ENCODE results near the gene SEMA5B. TPM values are rescaled to one million over a fixed set of nuclear protein-coding genes. Genes with fewer than 3 reads are reported as not detected.

The SEMA5B gene
- polyA plus RNA-seq, 1 experiment: not detected

DNA sequence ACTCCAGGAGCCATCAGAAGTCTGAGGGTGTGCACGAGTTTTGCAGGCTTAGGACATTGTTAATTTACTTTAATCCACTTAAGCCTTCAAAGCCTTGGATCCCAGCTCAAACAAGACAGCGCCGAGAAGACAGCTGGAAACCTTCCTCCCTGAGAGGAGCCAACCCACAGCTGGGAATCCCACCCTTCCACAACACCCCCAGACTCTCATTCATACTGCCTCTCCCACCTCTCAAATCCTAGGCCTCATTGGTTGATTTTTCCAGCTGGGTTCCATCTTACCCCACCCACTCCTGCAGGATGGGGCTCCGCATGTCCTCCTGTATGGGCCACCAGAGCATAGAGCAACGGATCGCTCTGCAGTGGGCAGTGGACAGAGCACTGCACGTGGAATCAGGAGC is 80.4 kb downstream of the SEMA5B start:
- POLR2A ChIA-PET: no interaction called here
- TF ChIP-seq, protein P1, sequence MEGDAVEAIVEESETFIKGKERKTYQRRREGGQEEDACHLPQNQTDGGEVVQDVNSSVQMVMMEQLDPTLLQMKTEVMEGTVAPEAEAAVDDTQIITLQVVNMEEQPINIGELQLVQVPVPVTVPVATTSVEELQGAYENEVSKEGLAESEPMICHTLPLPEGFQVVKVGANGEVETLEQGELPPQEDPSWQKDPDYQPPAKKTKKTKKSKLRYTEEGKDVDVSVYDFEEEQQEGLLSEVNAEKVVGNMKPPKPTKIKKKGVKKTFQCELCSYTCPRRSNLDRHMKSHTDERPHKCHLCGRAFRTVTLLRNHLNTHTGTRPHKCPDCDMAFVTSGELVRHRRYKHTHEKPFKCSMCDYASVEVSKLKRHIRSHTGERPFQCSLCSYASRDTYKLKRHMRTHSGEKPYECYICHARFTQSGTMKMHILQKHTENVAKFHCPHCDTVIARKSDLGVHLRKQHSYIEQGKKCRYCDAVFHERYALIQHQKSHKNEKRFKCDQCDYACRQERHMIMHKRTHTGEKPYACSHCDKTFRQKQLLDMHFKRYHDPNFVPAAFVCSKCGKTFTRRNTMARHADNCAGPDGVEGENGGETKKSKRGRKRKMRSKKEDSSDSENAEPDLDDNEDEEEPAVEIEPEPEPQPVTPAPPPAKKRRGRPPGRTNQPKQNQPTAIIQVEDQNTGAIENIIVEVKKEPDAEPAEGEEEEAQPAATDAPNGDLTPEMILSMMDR (IDR thresholded peaks at IDR 0.05; ENCODE audit: insufficient read depth, low read depth, low read length): no peak
- Histone ChIP-seq H3K36me3 (ENCODE audit: control insufficient read depth, insufficient read depth, low read length) (no peaks in the 10 kb centered on the region), H3K27me3 (ENCODE audit: control insufficient read depth, insufficient read depth, low read length) (peaks cover 16% of the 10 kb centered on the region), H3K4me3 (ENCODE audit: low read depth, low read length) (no peak overlapping the region)
- CTCF ChIA-PET: interaction anchor here (1.1 to 2.7 kb wide), 2 partner anchors 81 to 192 kb away, joined by 3 to 10 read pairs; partner anchors contain the start of gene SEMA5B
- DNase-seq (ENCODE audit: low read depth): no peak

DNA sequence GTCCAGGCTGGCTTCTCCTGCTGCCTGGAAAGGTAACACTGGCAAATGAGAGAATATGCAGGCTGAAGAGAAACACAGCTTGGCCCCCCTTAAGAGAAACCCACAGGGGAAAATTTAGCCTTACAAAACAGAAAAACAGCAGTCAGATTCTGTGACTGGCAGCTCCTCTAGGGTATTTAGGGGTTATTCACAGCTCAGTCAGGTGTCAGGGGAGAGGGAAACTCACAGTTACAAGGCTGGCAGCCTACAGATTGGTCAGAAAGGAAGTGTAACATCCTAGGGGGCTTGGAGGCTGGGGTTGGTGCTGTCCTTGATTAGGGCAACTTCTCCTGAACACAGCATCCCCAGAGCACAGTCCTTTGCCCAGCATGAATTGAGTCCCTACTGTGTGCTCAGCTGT is 81.4 kb downstream of the SEMA5B start:
- no peak for DNase-seq (ENCODE audit: low read depth)
- peaks cover 16% of the 10 kb centered on the region for H3K27me3 ChIP-seq (ENCODE audit: control insufficient read depth, insufficient read depth, low read length)
- H3K4me3 ChIP-seq (ENCODE audit: low read depth, low read length): no peak overlapping the region
- TF ChIP-seq, protein P1 (IDR thresholded peaks at IDR 0.05; ENCODE audit: insufficient read depth, low read depth, low read length): no peak
- no peaks in the 10 kb centered on the region for H3K36me3 ChIP-seq (ENCODE audit: control insufficient read depth, insufficient read depth, low read length)
- ChIA-PET POLR2A (no interaction called here), CTCF (interaction anchor here (2.7 kb wide), 1 partner anchor 82 kb away, joined by 10 read pairs; the partner anchor contains the start of gene SEMA5B)

DNA sequence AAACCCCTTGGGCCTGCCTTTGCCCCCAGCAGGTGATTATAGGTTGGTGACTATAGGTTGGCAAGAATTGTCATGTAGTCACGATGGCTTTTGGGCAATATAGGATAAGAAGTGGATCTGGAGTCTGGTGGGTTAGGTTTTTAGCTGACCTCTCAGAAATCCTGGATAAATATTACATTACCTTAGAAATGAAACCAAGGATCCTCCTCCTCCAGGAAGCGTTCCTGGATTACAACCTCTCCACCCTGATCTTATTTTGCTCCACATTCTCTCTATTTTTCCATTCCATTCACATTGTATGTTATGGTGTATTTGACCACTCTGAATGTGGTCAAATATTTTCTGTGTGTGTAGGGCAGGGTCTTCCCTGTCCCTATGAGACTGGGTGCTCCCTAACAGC is 82.3 kb downstream of the SEMA5B start:
- DNase-seq (ENCODE audit: low read depth): no peak
- CTCF ChIA-PET: interaction anchor here (2.7 kb wide), 1 partner anchor 83 kb away, joined by 10 read pairs; the partner anchor contains the start of gene SEMA5B
- POLR2A ChIA-PET: no interaction called here
- TF ChIP-seq, protein P1 (IDR thresholded peaks at IDR 0.05; ENCODE audit: insufficient read depth, low read depth, low read length): no peak
- Histone ChIP-seq H3K27me3 (ENCODE audit: control insufficient read depth, insufficient read depth, low read length) (peaks cover 20% of the 10 kb centered on the region), H3K4me3 (ENCODE audit: low read depth, low read length) (no peak overlapping the region), H3K36me3 (ENCODE audit: control insufficient read depth, insufficient read depth, low read length) (no peaks in the 10 kb centered on the region)

DNA sequence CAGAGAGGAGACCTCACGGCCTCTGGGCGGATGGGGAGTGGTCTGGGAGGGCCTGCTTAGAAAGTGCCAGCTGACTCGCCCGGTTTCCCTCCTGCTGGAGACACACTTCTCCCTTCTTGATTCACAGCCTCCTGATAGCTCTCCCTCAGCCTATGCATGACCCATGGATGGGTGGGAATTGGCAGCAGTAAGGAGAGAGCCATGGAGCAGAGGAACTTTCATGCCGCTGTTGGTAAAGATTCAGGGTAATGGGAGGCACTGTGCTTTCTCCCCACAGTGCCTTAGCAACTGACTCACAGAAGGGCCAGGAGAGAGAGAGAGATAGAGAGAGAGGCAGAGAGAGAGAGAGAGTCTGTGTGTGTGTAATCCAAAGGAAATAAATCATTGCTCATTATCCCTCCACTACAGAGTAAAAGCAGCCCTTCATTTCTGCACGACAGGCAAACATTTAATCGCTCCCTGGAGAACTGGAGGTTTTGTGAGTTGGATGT is 82.8 kb downstream of the SEMA5B start:
- H3K36me3 ChIP-seq (ENCODE audit: control insufficient read depth, insufficient read depth, low read length): no peaks in the 10 kb centered on the region
- CTCF ChIA-PET: no interaction called here
- TF ChIP-seq, protein P1 (IDR thresholded peaks at IDR 0.05; ENCODE audit: insufficient read depth, low read depth, low read length): no peak
- POLR2A ChIA-PET: no interaction called here
- H3K27me3 ChIP-seq (ENCODE audit: control insufficient read depth, insufficient read depth, low read length): peaks cover 20% of the 10 kb centered on the region
- no peak for DNase-seq (ENCODE audit: low read depth)
- no peak overlapping the region for H3K4me3 ChIP-seq (ENCODE audit: low read depth, low read length)

DNA sequence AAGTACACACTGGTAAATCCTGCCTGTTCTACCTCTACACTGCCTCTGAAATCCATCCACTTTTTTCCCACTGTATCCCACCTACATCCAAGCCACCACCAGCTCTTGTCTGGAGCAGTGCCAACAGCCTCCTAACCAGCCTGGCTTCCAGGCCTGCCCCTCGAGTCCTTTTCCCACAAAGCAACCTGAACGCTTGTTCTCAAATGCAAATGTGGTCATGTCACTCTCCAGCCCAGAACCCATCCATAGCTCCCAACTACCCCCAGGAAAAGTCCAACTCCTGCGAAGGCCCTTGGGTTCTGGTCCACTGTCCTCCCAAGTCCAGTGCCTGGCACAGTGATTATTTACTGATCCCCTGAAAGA is 83.8 kb downstream of the SEMA5B start:
- ChIA-PET POLR2A (interaction anchor here (0.5 kb wide), 1 partner anchor 73 kb away, joined by 4 read pairs; no protein-coding TSS in a partner anchor), CTCF (interaction anchor here (0.8 to 5.3 kb wide), 14 partner anchors 9 to 383 kb away, joined by 3 to 46 read pairs (median 6); partner anchors contain the start of gene SEMA5B)
- no peaks in the 10 kb centered on the region for H3K36me3 ChIP-seq (ENCODE audit: control insufficient read depth, insufficient read depth, low read length)
- no peak for DNase-seq (ENCODE audit: low read depth)
- H3K27me3 ChIP-seq (ENCODE audit: control insufficient read depth, insufficient read depth, low read length): peaks cover 26% of the 10 kb centered on the region
- H3K4me3 ChIP-seq (ENCODE audit: low read depth, low read length): no peak overlapping the region
- TF ChIP-seq, protein P1 (IDR thresholded peaks at IDR 0.05; ENCODE audit: insufficient read depth, low read depth, low read length): no peak

Data from BJ (cell line).